NCI-H187 (cell line): ENCODE measurements around the gene POP4.

Experiments used
- DNase-seq, 2 experiments: peaks; one replicate each; lab custom pipeline; 2025; lab: John Stamatoyannopoulos, UW

POP4 gene

DNA sequence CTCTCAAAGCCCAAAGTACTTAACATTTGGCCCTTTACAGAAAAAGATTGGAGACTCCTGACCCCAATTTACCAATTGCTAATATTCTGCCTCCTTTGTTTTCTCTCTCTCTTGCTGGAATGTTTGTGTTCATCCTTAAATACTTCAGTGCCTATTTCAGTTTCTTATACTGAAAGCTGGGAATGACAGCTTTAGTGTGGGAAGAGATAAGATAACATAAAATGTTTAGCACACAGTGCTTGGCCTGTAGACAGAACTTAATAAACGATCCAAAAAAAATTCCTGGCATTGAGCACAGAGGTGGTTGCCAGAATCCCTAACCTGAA, 56.2 kb downstream of the POP4 start:
- no peak for DNase-seq

DNA sequence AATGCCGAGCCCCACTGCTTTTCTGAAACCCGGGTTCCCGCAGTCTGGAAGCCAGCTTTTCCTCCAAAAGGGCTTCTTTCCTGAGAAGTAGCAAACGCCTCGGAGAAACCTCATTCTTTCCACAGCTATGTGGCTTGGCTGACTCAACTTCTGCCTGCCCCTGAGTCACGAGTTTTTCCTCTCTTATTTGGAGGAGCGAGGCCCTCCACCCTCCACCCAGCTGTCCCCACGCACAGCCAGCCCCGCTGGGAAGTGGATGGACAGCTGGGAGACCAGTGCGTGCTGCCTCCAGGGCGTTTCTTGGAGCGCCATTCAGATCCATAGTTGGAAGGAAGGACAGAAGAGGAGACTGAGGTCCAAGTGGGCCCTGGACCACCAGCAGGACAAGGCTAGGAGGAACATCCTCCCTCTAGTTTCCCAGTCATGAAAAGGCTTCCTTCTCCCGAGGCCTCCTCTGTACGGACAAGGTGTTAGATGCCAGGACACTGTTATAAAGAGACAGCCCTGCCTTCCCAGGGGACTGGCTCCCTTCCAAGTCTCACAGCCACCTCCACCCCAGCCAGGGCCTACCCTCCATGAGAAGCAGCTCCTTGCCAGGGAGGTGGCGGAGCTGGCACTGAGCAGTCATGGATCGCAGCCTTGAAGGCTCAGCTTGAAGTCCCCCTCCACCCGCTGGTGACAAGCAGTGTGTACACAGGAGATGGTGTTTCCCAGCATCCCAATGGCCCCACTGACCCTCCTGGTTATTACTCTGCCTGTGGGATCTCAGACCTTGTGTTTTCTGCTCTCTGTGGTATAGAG, 56.7 kb downstream of the POP4 start:
- DNase-seq: no peak

DNA sequence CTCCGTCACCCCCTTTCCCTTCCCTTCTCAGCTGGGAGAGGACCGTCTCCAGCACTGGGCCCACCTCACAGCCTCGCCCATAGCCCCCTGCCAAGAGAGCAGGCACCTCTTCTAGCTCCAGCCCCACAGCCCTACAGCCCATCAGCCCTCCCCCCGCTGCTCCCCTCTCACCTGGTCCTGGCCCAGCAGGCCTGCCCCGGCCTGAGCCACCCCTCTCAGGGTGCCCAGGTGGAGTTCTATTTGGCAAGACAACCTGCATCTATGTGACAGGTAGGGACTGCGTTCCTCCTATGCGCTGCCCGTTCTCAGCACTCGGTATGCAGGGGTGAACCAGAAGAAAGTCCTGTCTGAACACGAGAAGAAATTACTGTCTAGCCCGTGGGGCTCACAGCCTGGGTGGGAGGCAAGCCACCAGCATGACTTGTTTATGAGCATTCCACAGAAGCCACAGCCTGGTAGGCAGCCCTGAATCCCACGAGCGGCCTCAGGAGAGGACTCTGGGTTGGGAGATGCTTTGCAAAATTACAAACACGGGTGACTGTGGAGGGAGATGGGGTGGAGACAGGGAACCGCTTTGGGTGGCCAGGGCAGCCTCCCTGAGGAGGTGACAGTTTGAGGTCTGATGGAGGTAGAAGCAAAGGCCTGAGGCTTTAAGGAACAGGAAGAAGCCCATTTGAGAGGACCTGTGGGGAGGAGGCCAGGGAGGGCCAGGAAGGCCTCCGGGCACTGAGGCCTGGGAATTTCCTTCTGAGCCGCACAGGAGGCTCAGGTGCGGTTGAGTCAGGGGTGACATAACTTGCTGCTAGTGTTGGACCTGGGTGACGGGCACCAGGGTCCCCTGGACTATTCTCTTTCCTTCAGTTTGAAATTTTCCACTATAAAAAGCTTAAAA, 58.0 kb downstream of the POP4 start:
- DNase-seq: no peak

DNA sequence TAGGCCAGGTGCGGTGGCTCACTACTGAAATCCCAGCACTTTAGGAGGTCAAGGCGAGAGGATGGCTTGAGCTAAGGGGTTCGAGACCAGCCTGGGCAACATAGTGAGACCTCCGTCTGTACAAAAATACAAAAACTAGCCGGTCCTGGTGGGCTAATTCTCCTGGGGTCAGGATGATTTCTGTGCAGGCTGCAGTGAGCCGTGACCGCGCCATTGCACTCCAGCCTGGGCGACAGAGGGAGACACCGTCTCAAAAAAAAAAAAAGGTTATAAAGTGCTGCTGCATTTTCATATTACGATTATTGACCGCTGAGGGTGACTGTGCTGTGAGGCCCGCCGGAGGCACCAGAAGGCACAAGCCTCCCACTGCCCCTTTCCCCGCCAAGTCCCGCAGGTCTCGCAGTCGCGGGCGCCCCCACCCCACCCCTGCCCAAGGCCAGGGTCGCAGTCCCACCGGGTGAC, 58.7 kb downstream of the POP4 start:
- no peak for DNase-seq

DNA sequence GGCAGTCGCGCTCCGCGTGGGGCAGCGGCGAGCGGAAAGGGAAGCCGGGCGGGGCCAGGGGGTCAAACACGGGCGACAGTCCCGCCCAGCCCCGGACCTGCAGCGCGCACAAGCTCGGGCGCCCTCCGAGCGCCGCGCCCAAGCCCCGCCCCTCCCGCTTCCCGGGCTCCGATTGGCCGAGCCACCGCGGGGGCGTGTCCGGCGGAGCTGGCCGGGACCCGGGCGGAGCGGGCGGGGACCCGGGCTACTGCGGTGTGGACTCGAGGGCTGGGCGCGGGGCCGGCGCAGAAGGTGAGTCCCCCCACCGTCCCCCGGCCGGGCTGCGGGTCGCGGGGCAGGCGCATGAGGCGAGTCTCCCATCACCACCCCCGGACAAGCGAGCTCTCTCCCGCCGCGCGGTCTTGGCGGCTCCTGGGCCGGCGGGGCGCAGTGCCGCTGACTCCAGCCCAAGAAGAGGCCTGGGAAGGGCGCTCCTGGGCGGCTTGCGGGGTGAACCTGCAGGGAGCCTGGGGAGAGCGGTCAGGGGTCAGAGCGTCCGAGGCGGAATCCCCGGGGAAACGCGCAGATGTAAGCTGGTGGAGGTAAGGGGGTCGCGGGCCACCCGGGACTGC, 59.2 kb downstream of the POP4 start, which contains the start of gene PLEKHF1:
Gene PLEKHF1 (plus strand): TSS at position 247 of the 611 bp plus-strand sequence. CDS start 8,379 bp downstream, outside the sequence.
- DNase-seq: peak; percentile 5 to 46

DNA sequence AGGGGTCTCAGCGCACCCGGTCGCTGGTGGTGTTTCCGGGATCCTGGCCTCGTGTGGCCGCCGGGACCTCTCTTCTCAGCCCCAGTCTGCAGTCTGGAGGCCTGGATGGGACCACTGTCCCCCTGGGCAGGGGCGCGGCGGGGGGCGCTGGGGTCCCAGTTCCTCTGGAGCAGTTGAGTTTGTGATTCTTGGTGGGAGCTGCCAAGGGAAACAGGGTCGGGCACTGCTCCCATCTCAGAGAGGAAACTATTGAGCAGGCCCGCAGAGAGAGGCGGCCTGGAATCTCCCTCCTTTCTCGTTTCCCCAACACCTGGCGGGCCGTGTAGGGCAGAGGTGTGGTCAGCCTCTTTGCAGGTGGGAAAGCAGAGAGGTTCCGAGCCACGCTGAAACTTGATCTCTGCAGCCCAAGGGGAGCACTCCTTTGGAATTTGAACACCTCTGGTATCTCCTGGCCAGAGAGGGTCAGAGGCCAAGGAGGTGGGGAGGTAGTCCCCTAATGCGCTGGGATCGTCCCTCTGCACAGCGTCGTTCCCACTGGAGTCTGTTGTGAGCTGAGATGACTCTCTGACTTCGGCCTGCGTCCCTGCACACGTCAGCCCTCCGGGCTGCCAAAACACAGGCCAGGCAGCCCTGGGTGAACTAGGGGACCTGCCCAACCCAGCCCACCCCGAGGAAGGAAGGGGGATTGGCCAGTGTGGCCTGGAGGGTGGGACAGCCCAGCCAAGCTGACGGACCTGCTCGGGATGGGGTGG, 59.9 kb downstream of the POP4 start:
- DNase-seq: no peak
